GDM1 (cell line): Measurements from ENCODE around the gene TRIM63.

Experiments used
- DNase-seq: peaks from one replicate; lab custom pipeline; 2025; lab: John Stamatoyannopoulos, UW

TRIM63 gene

GRCh38 chr1:26034504-26035202 is 32.8 kb downstream of the TRIM63 start:
- no peak for DNase-seq

DNA sequence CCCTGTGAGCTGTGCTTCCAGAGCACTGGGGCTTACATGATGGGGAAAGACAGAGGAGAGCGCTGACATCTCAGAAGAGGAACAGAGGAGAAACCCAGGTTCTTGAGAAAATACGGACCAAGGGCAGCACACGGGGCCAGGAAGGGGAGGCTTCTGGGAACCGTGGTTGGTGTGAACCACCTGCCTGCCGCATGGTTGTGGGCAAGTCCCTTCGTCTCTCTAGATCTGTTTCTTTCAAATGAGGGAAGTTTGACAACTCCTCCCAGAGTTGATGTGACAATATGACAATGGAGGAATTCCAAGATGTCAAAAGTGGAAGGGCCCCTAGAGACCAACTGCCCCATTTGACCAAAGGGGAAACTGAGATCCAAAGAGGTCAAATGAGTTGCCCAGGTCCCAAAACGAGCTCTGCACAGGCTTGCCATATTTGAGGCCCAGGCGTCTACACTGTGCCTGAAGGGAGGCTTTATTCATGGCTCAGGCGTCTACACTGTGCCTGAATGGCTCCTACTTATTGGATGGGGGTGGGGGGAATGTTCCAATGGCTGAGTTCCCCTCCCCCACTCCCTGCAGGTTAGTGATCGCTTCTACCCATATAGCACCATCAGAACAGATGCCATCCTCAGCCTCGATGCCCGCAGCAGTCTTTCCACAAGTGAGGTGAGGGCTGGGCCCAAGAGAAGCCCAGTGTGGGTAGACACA is 34.6 kb downstream of the TRIM63 start:
- DNase-seq = no peak

DNA sequence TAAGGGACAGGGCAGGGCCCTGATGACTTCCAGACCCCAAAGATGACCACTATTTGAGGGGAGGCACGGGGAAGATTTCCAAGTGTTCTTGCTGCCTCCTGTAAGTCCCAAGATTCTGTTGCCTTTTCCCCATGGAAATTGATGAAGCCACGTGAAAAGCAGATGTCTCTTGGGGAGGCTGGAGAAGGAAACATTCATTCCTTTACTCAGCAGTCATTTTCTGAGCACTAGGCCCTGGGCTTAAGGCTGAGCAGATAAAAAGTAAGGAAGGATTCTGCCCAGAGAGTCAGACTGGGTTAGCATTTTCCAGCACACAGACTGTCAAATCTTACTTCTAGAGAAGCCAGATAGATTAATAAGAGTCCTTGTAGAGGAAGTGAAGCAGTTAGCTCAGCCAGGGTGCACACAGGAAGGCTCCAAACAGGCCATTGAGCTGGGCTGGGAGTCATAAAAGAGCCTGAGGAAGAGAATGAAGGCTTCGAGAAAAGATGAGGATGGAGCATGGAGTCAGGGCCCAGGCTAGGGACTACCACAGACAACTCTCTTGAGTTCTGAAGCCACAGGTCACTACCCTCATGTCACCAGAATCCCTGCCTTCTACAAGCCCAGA is 35.7 kb downstream of the TRIM63 start:
- DNase-seq = no peak

DNA sequence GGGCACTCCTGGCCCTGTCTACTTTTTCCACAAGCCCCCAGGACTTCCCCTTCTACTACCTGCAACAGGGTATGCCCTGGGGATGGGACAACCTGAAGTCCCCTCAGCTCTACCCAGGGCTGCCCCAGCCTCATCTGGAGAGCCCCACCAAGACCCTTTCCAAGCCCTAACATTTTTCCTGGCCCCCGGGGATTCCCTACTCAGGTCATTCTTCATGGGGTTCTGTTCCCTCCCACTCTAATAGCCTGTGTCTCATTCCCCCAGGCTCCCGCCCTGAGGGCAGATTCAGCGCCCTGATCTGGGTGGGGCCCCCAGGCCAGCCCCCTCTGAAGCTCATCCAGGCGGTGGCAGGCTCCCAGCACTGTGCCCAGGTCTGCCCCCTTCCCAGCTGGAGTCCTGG is 36.2 kb downstream of the TRIM63 start:
- DNase-seq = no peak

- DNase-seq = no peak
Observed at GRCh38 chr1:26029864-26030481, 37.5 kb downstream of the TRIM63 start.

GRCh38 chr1:26029054-26029863 is 38.2 kb downstream of the TRIM63 start:
- no peak for DNase-seq

- no peak for DNase-seq
Observed at GRCh38 chr1:26028490-26028980, 38.9 kb downstream of the TRIM63 start.

DNA sequence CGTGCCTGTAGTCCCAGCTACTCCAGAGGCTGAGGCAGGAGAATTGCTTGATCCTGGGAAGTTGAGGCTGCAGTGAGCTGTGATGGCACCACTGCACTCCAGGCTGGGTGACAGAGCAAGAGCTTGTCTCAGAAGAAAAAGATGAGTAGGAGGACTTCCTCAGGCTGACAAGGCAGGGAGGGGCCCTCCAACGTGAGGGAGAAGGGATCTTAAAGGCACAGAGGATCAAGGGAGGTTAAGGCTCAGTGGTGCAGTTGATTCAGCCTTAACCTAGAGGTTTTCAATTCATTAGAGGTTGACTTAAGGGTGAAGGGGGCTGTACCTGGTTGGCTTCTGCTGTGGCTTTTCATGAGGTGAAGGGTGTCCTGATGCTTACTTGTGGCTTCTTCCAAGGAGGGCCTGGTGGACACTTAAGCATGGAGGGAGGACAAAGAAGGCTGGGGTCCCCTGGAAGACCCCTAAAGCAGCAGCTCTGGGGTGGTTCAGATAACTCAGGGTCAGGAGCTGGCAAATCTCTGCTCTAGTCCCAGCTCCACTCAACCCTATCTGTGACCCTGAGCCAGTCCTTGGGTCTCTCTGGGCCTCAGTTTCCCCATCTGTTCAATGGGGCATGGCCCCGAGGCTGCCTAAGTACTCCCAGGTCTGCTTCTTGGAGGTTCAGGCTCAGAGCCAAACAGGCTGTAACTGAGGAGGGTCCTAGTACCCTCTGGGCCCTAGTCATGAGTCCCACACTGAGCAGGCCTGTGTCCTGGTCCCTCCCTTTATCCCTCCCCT is 39.5 kb downstream of the TRIM63 start:
- no peak for DNase-seq

- no peak for DNase-seq
Observed at GRCh38 chr1:26025517-26025916, 41.9 kb downstream of the TRIM63 start.

DNA sequence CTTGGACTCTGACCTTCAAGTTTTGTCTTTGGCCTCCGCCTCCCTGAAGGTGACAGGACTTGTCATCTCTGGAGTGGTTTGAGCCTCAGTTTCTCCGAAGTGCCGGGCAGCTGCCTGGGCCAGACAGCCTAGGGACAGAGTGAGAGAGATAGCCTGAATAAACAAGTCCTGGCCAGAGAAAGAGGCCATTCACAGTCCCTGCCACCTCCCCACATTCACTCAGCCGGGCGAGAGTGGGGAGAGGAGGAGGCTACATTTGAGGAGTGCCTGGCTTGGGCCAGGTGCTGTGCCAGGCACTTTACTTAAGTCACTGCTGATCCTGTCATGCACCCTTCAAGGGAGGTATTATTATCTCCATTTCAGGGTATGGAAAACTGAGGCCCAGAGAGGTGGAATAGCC is 42.4 kb downstream of the TRIM63 start:
- no peak for DNase-seq

DNA sequence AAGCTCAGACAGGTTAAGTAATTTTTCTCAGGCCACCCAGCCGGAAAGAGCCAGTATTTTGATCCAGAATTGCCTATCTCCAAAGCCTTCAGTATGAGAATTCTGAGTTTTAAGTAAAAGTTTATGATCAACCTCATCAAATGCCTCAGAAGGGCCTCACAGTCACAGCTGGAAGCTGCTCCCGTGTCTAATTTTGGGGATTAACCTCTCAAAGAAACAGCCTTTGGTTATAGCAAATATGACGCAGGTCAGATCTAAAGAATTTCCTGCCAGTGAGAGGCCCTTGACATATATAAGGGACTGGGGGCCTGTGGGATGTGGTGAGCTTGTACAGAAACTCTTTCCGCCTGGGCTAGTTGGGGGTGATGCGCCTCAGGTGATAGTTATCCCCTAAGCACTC is 43.6 kb downstream of the TRIM63 start:
- DNase-seq = no peak

DNA sequence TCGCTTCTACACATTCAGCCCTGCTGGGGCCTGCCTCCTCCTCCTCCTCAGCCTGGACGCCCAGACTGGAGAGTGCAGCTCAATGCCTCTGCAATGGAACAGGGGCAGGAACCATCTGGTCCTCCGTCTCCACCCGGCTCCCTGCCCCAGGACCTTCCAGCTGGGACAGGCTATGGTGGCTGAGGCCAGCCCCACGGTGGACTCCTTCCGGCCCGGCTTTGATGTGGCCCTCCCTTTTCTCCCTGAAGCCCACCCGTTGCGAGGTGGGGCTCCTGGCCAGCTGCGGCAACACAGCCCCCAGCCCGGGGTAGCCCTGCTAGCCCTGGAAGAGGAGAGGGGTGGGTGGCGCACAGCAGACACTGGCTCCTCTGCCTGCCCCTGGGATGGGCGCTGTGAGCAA is 44.4 kb downstream of the TRIM63 start:
- DNase-seq = no peak

DNA sequence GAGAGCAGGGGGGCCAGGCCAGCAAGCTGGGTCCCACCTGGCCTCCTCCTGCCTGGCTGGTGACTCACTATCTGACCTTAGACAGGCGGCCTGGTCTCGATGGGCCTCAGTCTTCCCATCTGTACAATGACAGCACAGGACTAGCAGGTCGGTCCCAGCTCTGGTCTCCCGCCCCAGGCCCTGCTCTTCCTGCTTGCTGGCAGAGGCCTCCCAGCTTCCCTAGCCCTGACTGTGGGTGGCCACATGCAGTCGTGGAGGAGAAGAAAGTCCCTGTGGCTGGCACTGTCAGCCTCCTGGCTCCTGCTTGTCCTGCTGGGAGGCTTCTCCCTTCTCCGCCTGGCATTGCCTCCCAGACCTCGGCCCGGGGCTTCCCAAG is 45.0 kb downstream of the TRIM63 start:
- DNase-seq = no peak

GRCh38 chr1:26021647-26022403 is 45.6 kb downstream of the TRIM63 start, which contains the start of gene EXTL1:
Gene EXTL1 (plus strand): TSS chr1:26021775. CDS start chr1:26022647, 872 bp downstream.
- DNase-seq = no peak

DNA sequence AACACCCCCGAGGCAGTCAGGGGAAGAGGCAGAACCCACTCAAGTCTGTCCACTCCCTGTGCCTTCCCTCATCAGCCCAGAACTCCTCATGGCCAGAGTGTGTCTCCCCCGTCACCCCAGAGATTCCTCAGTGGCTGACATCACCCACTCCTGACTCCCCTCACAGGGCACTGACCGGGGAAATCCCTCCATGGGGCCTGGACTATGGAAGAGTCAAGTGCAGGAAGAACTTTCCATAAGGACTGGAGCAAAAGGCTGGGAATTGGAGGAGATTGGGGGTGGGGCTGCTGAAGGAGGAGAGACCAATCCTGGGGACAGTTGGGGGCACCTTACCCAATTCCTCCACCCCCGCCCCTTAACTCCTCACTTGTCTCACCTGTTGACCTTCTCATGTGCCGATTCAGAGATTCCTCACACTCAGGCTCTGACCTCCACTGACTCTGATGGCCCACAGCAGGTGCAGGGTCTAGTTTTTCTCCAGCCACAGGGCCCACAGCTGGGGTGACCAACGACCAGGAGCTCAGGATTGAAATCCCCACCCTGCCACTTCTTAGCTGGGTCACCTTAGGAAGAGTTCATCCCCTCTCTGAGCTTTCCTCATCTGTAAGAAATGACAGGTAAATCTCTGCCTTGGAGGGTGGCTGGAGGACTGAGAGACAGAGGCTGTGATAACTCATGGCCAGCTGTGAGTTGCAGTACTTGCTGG is 46.3 kb downstream of the TRIM63 start:
- no peak for DNase-seq

GRCh38 chr1:26020330-26020768 is 47.1 kb downstream of the TRIM63 start:
- no peak for DNase-seq

- no peak for DNase-seq
Observed at GRCh38 chr1:26019641-26020315, 47.7 kb downstream of the TRIM63 start.

DNA sequence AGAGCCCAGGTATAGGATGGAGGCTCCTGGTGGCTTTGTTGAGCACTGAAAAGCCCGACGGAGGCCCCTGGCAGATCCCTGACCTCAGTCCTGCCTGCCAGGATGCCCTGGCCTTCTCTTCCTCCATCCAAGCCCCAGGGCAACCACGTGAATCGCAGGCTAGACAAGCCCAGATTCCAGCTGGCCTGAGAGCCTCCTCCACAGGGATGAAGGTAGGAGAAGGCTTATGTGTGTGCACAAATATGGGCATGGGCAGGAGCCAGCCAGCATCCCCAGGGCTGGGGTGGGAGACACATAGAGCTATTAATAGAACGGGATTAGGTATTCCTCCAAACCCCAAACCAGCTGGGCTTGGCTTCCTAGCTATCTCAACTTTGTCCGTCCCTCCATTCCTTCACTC is 49.8 kb downstream of the TRIM63 start:
- no peak for DNase-seq

DNA sequence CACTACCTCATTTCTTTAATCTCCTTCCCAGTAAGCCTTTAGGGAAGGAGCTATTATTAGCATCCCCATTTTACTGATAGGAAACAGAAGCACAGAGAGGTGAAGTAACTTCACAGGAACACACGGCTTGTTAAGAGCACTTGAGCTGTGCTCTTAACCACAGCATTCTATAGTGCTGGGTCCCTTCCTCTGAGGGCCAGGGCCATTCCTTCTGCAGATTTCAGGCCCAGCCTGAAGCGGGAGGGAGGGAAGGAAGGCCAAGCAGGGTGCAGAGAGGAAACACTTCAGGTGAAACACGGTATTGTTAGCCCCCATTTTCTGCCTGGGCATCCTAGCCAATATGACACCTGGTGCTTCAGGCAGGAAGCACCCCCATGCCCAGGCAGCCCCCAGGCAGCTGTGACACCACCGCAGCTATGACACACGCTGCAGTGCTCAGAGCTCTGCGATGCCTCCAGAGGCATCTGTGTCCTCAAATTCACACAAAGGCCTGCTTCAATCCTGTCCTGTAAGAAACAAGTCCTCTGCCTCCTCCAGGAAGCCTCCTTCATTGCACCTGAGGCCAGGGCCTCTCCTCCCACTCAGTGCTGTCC is 50.4 kb downstream of the TRIM63 start:
- DNase-seq = no peak
